Endometrial microvascular endothelial cells (primary cell): ENCODE results near the gene FEN1. TPM values are rescaled to one million over a fixed set of nuclear protein-coding genes. Genes with fewer than 3 reads are reported as not detected.

Experiments
- in situ Hi-C: cut with HindIII; loops from 2 replicates; pipeline ENCODE4 v1.10.0; 2017; ENCODE audit warnings: low sequenced_read_pairs, low pct_unique_long_range_greater_than_20kb; ENCODE audit errors: inconsistent ontology term
- total RNA-seq: library from RNA; depleted of rRNA; stranded (reverse); fragments of >200 nt; gene quantifications from one replicate; pipeline ENCODE4 v1.2.3, GENCODE V29; 2015; ENCODE audit errors: inconsistent ontology term

FEN1 gene
- total RNA-seq, 1 donor from 2014 or later: 69.3 TPM

- in situ Hi-C loops: no loop called here
These were observed 12.4 kb downstream of the FEN1 start for GRCh38 chr11:61805146-61805545.

- in situ Hi-C loops: no loop called here
These were observed 14.1 kb downstream of the FEN1 start for GRCh38 chr11:61806785-61807184.

GRCh38 chr11:61810671-61811175 lies 18.0 kb downstream of the FEN1 start:
- in situ Hi-C loops: loop anchor here (10.0 kb wide), 1 partner anchor 74 kb away; no protein-coding TSS in a partner anchor

GRCh38 chr11:61811831-61812230 lies 19.1 kb downstream of the FEN1 start:
- in situ Hi-C loops: loop anchor here (10.0 kb wide), 1 partner anchor 73 kb away; no protein-coding TSS in a partner anchor

GRCh38 chr11:61812736-61813411 lies 20.2 kb downstream of the FEN1 start:
- in situ Hi-C loops: loop anchor here (10.0 kb wide), 1 partner anchor 72 kb away; no protein-coding TSS in a partner anchor

GRCh38 chr11:61814247-61814957 lies 21.7 kb downstream of the FEN1 start:
- in situ Hi-C loops: loop anchor here (10.0 kb wide), 1 partner anchor 70 kb away; no protein-coding TSS in a partner anchor

- in situ Hi-C loops: loop anchor here (10.0 kb wide), 1 partner anchor 70 kb away; no protein-coding TSS in a partner anchor
These were observed 22.5 kb downstream of the FEN1 start for GRCh38 chr11:61814958-61815789.

GRCh38 chr11:61815790-61816735 lies 23.4 kb downstream of the FEN1 start:
- in situ Hi-C loops: loop anchor here (10.0 kb wide), 1 partner anchor 69 kb away; no protein-coding TSS in a partner anchor

- in situ Hi-C loops: loop anchor here (10.0 kb wide), 1 partner anchor 68 kb away; no protein-coding TSS in a partner anchor
These were observed 24.2 kb downstream of the FEN1 start, which contains the start of gene FADS1 for GRCh38 chr11:61816736-61817455. Gene FADS1 (minus strand): TSS chr11:61817003. CDS start chr11:61816929, 74 bp downstream.

GRCh38 chr11:61817471-61818202 lies 24.9 kb downstream of the FEN1 start:
- in situ Hi-C loops: loop anchor here (10.0 kb wide), 1 partner anchor 67 kb away; no protein-coding TSS in a partner anchor

GRCh38 chr11:61820174-61820573 lies 27.5 kb downstream of the FEN1 start:
- in situ Hi-C loops: no loop called here

GRCh38 chr11:61826930-61827570 lies 34.3 kb downstream of the FEN1 start:
- in situ Hi-C loops: no loop called here

GRCh38 chr11:61827571-61828378 lies 35.1 kb downstream of the FEN1 start, which contains the start of gene FADS2:
Gene FADS2 (plus strand): TSS chr11:61828300. CDS start chr11:61828391, 91 bp downstream.
- in situ Hi-C loops: no loop called here

- in situ Hi-C loops: no loop called here
These were observed 35.6 kb downstream of the FEN1 start for GRCh38 chr11:61828379-61828628.

- in situ Hi-C loops: no loop called here
These were observed 36.1 kb downstream of the FEN1 start for GRCh38 chr11:61828629-61829407.
